ENCODE measurements around the gene NPAS3. TPM values are rescaled to one million over a fixed set of nuclear protein-coding genes. Genes with fewer than 3 reads are reported as not detected.

Gene NPAS3
- total RNA-seq, 2 experiments from 2014 or later = not detected

DNA sequence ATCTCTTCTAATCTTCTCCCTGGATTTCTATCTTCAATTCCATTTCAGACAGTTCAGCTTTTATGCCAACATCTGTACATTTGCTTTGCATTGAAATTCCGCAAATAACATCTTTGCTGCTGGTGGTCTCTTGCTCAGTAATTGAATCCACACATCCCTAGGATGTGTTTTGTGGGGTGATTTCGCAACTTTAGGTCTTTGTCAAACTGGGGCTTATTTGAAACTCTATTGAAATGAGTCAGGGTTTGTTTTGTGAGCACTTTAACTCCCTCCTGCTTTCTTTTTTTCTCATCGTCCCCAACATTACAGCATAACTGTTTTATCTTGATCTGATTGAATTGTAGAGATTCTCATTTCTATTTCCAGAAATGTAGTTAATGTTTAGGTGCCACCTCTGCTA is 404.3 kb downstream of the NPAS3 start:
- BruUV-seq (replicated peaks) = no TSS peak

DNA sequence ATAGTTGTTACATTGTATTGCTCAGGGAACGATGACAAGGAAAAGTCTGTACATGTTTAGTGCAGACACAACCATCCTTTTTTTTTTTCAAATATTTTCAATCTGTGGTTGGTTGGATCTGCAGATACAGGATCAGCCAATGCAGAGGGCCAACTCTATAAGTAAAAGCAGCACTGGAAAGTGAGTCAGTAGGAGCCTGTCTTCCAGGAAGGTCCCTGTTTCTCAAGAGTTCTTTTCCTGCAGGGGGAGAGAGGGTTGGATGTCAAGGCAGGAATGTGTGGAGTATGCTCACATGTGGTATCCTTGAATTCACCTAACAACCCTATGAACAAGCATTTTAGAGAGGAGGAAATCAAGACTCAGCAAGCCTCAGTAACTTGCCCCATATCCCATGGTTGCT is 409.1 kb downstream of the NPAS3 start:
- no peak for TF ChIP-seq EZH2phosphoT487 (IDR thresholded peaks at IDR 0.05; ENCODE audit: borderline replicate concordance, low read depth, low read length)
- TF ChIP-seq, protein P1, sequence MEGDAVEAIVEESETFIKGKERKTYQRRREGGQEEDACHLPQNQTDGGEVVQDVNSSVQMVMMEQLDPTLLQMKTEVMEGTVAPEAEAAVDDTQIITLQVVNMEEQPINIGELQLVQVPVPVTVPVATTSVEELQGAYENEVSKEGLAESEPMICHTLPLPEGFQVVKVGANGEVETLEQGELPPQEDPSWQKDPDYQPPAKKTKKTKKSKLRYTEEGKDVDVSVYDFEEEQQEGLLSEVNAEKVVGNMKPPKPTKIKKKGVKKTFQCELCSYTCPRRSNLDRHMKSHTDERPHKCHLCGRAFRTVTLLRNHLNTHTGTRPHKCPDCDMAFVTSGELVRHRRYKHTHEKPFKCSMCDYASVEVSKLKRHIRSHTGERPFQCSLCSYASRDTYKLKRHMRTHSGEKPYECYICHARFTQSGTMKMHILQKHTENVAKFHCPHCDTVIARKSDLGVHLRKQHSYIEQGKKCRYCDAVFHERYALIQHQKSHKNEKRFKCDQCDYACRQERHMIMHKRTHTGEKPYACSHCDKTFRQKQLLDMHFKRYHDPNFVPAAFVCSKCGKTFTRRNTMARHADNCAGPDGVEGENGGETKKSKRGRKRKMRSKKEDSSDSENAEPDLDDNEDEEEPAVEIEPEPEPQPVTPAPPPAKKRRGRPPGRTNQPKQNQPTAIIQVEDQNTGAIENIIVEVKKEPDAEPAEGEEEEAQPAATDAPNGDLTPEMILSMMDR (conservative IDR thresholded peaks at IDR 0.05; ENCODE audit: low read length) = no peak
- intact Hi-C loops (cut with micrococcal nuclease; ENCODE audit: unreplicated experiment) = no loop called here
- no peak overlapping the region for H2AFZ ChIP-seq (ENCODE audit: low read length)

More for the DNA sequence above, 404.3 kb downstream of the NPAS3 start:
- no peak overlapping the region for H3K27ac ChIP-seq (ENCODE audit: low read depth, low read length, poor library complexity, severe bottlenecking)
- H3K79me2 ChIP-seq (ENCODE audit: insufficient read depth, low read depth, low read length) = no peaks in the 10 kb centered on the region
- intact Hi-C loops (cut with micrococcal nuclease; ENCODE audit: unreplicated experiment) = no loop called here
- H3K36me3 ChIP-seq (ENCODE audit: insufficient read depth, low read length) = no peaks in the 10 kb centered on the region
- POLR2A ChIA-PET = no interaction called here
- no peaks in the 10 kb centered on the region for H3K4me1 ChIP-seq (ENCODE audit: insufficient read depth, low read length, poor library complexity, severe bottlenecking)
- no peak for DNase-seq (ENCODE audit: low spot score)
- no peaks in the 10 kb centered on the region for H4K20me1 ChIP-seq (ENCODE audit: insufficient read depth, low read length)
- TF ChIP-seq, protein P1 (conservative IDR thresholded peaks at IDR 0.05; ENCODE audit: low read length) = no peak
- no peak for TF ChIP-seq EZH2phosphoT487 (IDR thresholded peaks at IDR 0.05; ENCODE audit: borderline replicate concordance, low read depth, low read length)
- H3K4me3 ChIP-seq (ENCODE audit: low read depth, low read length, poor library complexity, severe bottlenecking) = no peak overlapping the region
- H2AFZ ChIP-seq (ENCODE audit: low read length) = no peak overlapping the region
- CTCF ChIA-PET (ENCODE audit: unreplicated experiment) = no interaction called here
- H3K9me3 ChIP-seq (ENCODE audit: low read length) = no peaks in the 10 kb centered on the region
- H3K4me2 ChIP-seq (ENCODE audit: low read length) = no peak overlapping the region
- H3K9me2 ChIP-seq (ENCODE audit: insufficient read depth, low read length) = no peaks in the 10 kb centered on the region

DNA sequence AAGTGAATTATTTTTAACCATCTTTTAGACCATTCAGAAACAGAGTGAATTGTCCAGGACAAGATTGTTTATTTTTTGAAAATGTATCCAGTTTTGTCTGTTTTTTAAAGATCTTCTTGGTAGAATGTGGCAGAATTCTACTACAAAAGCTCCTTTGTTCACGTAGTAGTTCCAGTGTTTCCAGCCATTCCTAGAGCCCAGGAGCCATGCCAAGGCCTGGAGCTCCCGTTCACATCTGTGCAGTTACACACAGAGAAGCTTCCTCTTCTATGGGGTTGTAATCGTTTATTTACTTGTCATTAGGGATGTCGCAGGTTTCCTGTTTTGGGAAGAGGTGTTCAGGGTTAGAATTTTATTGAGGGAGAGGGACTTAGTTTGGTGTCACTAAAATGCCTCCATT is 409.8 kb downstream of the NPAS3 start:
- H2AFZ ChIP-seq (ENCODE audit: low read length) = no peak overlapping the region
- no peak overlapping the region for H3K4me2 ChIP-seq (ENCODE audit: low read length)
- no peak for TF ChIP-seq EZH2phosphoT487 (IDR thresholded peaks at IDR 0.05; ENCODE audit: borderline replicate concordance, low read depth, low read length)
- TF ChIP-seq, protein P1 (conservative IDR thresholded peaks at IDR 0.05; ENCODE audit: low read length) = no peak
- H3K9me3 ChIP-seq (ENCODE audit: low read length) = no peaks in the 10 kb centered on the region
- no peaks in the 10 kb centered on the region for H3K79me2 ChIP-seq (ENCODE audit: insufficient read depth, low read depth, low read length)
- BruUV-seq (replicated peaks) = no TSS peak
- ChIA-PET POLR2A (interaction anchor here (0.6 kb wide), 1 partner anchor 111 kb away, joined by 3 read pairs; no protein-coding TSS in a partner anchor), CTCF (ENCODE audit: unreplicated experiment) (no interaction called here)
- no peak for DNase-seq (ENCODE audit: low spot score)
- H3K36me3 ChIP-seq (ENCODE audit: insufficient read depth, low read length) = no peaks in the 10 kb centered on the region
- intact Hi-C loops (cut with micrococcal nuclease; ENCODE audit: unreplicated experiment) = no loop called here
- no peak overlapping the region for H3K4me3 ChIP-seq (ENCODE audit: low read depth, low read length, poor library complexity, severe bottlenecking)
- no peaks in the 10 kb centered on the region for H3K4me1 ChIP-seq (ENCODE audit: insufficient read depth, low read length, poor library complexity, severe bottlenecking)
- no peak overlapping the region for H3K27ac ChIP-seq (ENCODE audit: low read depth, low read length, poor library complexity, severe bottlenecking)
- H4K20me1 ChIP-seq (ENCODE audit: insufficient read depth, low read length) = no peaks in the 10 kb centered on the region
- H3K9me2 ChIP-seq (ENCODE audit: insufficient read depth, low read length) = no peaks in the 10 kb centered on the region

More for the DNA sequence above, 409.1 kb downstream of the NPAS3 start:
- Histone ChIP-seq H3K4me2 (ENCODE audit: low read length) (no peak overlapping the region), H3K79me2 (ENCODE audit: insufficient read depth, low read depth, low read length) (no peaks in the 10 kb centered on the region), H3K27ac (ENCODE audit: low read depth, low read length, poor library complexity, severe bottlenecking) (no peak overlapping the region), H3K9me3 (ENCODE audit: low read length) (no peaks in the 10 kb centered on the region), H3K4me1 (ENCODE audit: insufficient read depth, low read length, poor library complexity, severe bottlenecking) (no peaks in the 10 kb centered on the region), H3K36me3 (ENCODE audit: insufficient read depth, low read length) (no peaks in the 10 kb centered on the region), H3K9me2 (ENCODE audit: insufficient read depth, low read length) (no peaks in the 10 kb centered on the region), H4K20me1 (ENCODE audit: insufficient read depth, low read length) (no peaks in the 10 kb centered on the region), H3K4me3 (ENCODE audit: low read depth, low read length, poor library complexity, severe bottlenecking) (no peak overlapping the region)
- no TSS peak for BruUV-seq (replicated peaks)
- CTCF ChIA-PET (ENCODE audit: unreplicated experiment) = no interaction called here
- POLR2A ChIA-PET = no interaction called here
- DNase-seq (ENCODE audit: low spot score) = no peak
